KMS-11 (cell line): ENCODE measurements around the gene GPR146.

Experiments used
- H2AFZ ChIP-seq: fragments of 200-600 bp; sonication (generic); 2 replicates; pipeline ENCODE4 v1.6.1; 2016; ENCODE audit warnings: antibody characterized with exemption, mixed run types, low read depth
- H3K27ac ChIP-seq: fragments of 200-600 bp; sonication (generic); 2 replicates; pipeline ENCODE4 v1.6.1; 2016; ENCODE audit warnings: mild to moderate bottlenecking, mixed run types
- H3K27me3 ChIP-seq: fragments of 200-600 bp; sonication (generic); 2 replicates; pipeline ENCODE4 v1.6.1; 2017; ENCODE audit warnings: mild to moderate bottlenecking, low read depth, mixed run types, moderate library complexity; ENCODE audit not compliant: insufficient read depth
- H3K36me3 ChIP-seq: fragments of 200-600 bp; sonication (generic); 2 replicates; pipeline ENCODE4 v1.6.1; 2017; ENCODE audit warnings: mild to moderate bottlenecking, mixed run types; ENCODE audit not compliant: insufficient read depth
- H3K4me1 ChIP-seq: fragments of 200-600 bp; sonication (generic); 2 replicates; pipeline ENCODE4 v1.6.1; 2016; ENCODE audit warnings: mild to moderate bottlenecking, low read depth, mixed run types; ENCODE audit not compliant: poor library complexity, severe bottlenecking
- H3K4me2 ChIP-seq: fragments of 200-600 bp; sonication (generic); 2 replicates; pipeline ENCODE4 v1.7.0; 2016; ENCODE audit warnings: mild to moderate bottlenecking, mixed run types
- H3K4me3 ChIP-seq: fragments of 200-600 bp; sonication (generic); IDR thresholded peaks from 2 replicates; pipeline ENCODE4 v1.6.1; 2017; ENCODE audit warnings: low read depth, low read length, mixed read lengths; ENCODE audit not compliant: insufficient read depth
- H3K79me2 ChIP-seq: fragments of 200-600 bp; sonication (generic); 2 replicates; pipeline ENCODE4 v1.6.1; 2016; ENCODE audit warnings: low read depth, mixed run types; ENCODE audit not compliant: insufficient read depth
- H3K9ac ChIP-seq: fragments of 200-600 bp; sonication (generic); 2 replicates; pipeline ENCODE4 v1.6.1; 2016; ENCODE audit warnings: mild to moderate bottlenecking, mixed run types
- H4K20me1 ChIP-seq: fragments of 200-600 bp; sonication (generic); 2 replicates; pipeline ENCODE4 v1.6.1; 2016; ENCODE audit warnings: mild to moderate bottlenecking, mixed run types; ENCODE audit not compliant: insufficient read depth
- CTCF ChIP-seq: fragments of 200-600 bp; sonication (generic); conservative IDR thresholded peaks from 2 replicates; pipeline ENCODE4 v1.6.1; 2017; ENCODE audit warnings: low read depth, mild to moderate bottlenecking, antibody characterized with exemption, low read length, moderate library complexity, mixed read lengths

The GPR146 gene

GRCh38 chr7:1055956-1056784 is 11.8 kb downstream of the GPR146 start:
- H3K36me3 ChIP-seq: no peaks in the 10 kb centered on the region
- H3K79me2 ChIP-seq: no peaks in the 10 kb centered on the region
- H3K9ac ChIP-seq: no peak overlapping the region
- TF ChIP-seq CTCF: no peak
- H4K20me1 ChIP-seq: no peaks in the 10 kb centered on the region
- H2AFZ ChIP-seq: no peak overlapping the region
- no peak overlapping the region for H3K4me3 ChIP-seq
- H3K27ac ChIP-seq: no peak overlapping the region
- no peak overlapping the region for H3K4me2 ChIP-seq
- no peaks in the 10 kb centered on the region for H3K4me1 ChIP-seq
- H3K27me3 ChIP-seq: no peaks in the 10 kb centered on the region

- Histone ChIP-seq H3K4me2 (no peak overlapping the region), H3K9ac (no peak overlapping the region), H3K4me3 (no peak overlapping the region), H3K36me3 (no peaks in the 10 kb centered on the region), H3K27me3 (no peaks in the 10 kb centered on the region), H3K79me2 (no peaks in the 10 kb centered on the region), H3K27ac (no peak overlapping the region), H4K20me1 (no peaks in the 10 kb centered on the region), H3K4me1 (no peaks in the 10 kb centered on the region), H2AFZ (no peak overlapping the region)
- TF ChIP-seq CTCF: no peak
Measured at GRCh38 chr7:1056785-1057410, 12.6 kb downstream of the GPR146 start.

DNA sequence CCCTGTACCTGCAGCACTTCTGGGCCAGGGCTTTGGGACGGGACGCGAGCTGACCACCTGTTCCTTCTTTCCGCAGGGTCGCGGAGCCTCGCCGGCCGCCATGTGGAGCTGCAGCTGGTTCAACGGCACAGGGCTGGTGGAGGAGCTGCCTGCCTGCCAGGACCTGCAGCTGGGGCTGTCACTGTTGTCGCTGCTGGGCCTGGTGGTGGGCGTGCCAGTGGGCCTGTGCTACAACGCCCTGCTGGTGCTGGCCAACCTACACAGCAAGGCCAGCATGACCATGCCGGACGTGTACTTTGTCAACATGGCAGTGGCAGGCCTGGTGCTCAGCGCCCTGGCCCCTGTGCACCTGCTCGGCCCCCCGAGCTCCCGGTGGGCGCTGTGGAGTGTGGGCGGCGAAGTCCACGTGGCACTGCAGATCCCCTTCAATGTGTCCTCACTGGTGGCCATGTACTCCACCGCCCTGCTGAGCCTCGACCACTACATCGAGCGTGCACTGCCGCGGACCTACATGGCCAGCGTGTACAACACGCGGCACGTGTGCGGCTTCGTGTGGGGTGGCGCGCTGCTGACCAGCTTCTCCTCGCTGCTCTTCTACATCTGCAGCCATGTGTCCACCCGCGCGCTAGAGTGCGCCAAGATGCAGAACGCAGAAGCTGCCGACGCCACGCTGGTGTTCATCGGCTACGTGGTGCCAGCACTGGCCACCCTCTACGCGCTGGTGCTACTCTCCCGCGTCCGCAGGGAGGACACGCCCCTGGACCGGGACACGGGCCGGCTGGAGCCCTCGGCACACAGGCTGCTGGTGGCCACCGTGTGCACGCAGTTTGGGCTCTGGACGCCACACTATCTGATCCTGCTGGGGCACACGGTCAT is 13.3 kb downstream of the GPR146 start:
- Histone ChIP-seq H3K4me1 (no peaks in the 10 kb centered on the region), H3K27ac (no peak overlapping the region), H3K4me2 (no peak overlapping the region), H3K36me3 (no peaks in the 10 kb centered on the region), H3K4me3 (no peak overlapping the region), H3K79me2 (no peaks in the 10 kb centered on the region), H4K20me1 (no peaks in the 10 kb centered on the region), H2AFZ (no peak overlapping the region), H3K9ac (no peak overlapping the region), H3K27me3 (no peaks in the 10 kb centered on the region)
- TF ChIP-seq CTCF: no peak

DNA sequence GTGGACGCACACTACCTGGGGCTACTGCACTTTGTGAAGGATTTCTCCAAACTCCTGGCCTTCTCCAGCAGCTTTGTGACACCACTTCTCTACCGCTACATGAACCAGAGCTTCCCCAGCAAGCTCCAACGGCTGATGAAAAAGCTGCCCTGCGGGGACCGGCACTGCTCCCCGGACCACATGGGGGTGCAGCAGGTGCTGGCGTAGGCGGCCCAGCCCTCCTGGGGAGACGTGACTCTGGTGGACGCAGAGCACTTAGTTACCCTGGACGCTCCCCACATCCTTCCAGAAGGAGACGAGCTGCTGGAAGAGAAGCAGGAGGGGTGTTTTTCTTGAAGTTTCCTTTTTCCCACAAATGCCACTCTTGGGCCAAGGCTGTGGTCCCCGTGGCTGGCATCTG is 14.0 kb downstream of the GPR146 start:
- Histone ChIP-seq H3K4me2 (no peak overlapping the region), H2AFZ (no peak overlapping the region), H3K36me3 (no peaks in the 10 kb centered on the region), H3K4me3 (no peak overlapping the region), H3K27me3 (no peaks in the 10 kb centered on the region), H3K27ac (no peak overlapping the region), H3K79me2 (no peaks in the 10 kb centered on the region), H4K20me1 (no peaks in the 10 kb centered on the region), H3K4me1 (no peaks in the 10 kb centered on the region), H3K9ac (no peak overlapping the region)
- no peak for TF ChIP-seq CTCF
